Subcutaneous abdominal adipose tissue (tissue), 5 donors: Measurements from ENCODE around the gene EYS.
"Not testable (repeated sequence)": the region's sequence is repeated elsewhere in the genome, so short reads cannot be mapped to it uniquely, and the experiment has no call there.

Experiments used
- H3K27ac ChIP-seq: one replicate; pipeline ENCODE4 v1.7.0; 2013; ENCODE audit warnings: low read depth, mild to moderate bottlenecking, inconsistent platforms, low read length, moderate library complexity
- H3K27me3 ChIP-seq, 5 donors: one replicate each; pipeline ENCODE4 v1.7.0; 2013; ENCODE audit warnings: low read length in 5 of 5, inconsistent platforms in 1 of 5; ENCODE audit not compliant: control insufficient read depth in 5 of 5, insufficient read depth in 4 of 5
- H3K36me3 ChIP-seq, 5 donors: one replicate each; pipeline ENCODE4 v1.7.0; 2013; ENCODE audit warnings: low read length in 5 of 5; ENCODE audit not compliant: control insufficient read depth in 5 of 5, insufficient read depth in 5 of 5
- H3K4me1 ChIP-seq, 5 donors: one replicate each; pipeline ENCODE4 v1.7.0; 2013; ENCODE audit warnings: low read length in 5 of 5, mild to moderate bottlenecking in 3 of 5, moderate library complexity in 1 of 5; ENCODE audit not compliant: control insufficient read depth in 5 of 5, insufficient read depth in 5 of 5
- H3K4me3 ChIP-seq, 5 donors: one replicate each; pipeline ENCODE4 v1.7.0; 2013; ENCODE audit warnings: low read length in 5 of 5, low read depth in 1 of 5
- H3K9ac ChIP-seq, 5 donors: one replicate each; pipeline ENCODE4 v1.7.0; 2013; ENCODE audit warnings: low read length in 5 of 5, mild to moderate bottlenecking in 4 of 5, moderate library complexity in 3 of 5
- H3K9me3 ChIP-seq, 5 donors: one replicate each; pipeline ENCODE4 v1.7.0; 2013; ENCODE audit warnings: low read length in 5 of 5; ENCODE audit not compliant: control insufficient read depth in 5 of 5
- donor health status: healthy.
- donor health status: healthy.
- donor health status: healthy.
- donor health status: healthy.
- donor health status: healthy.

Gene EYS

GRCh38 chr6:63805808-63806572 is 1901.0 kb downstream of the EYS start:
- Histone ChIP-seq H3K36me3 (no peaks in the 10 kb centered on the region), H3K27ac (peak overlapping the region; percentile 82), H3K27me3 (no peaks in the 10 kb centered on the region), H3K9ac (peak overlapping the region in 2 of 5 donors; percentile 46 to 62), H3K4me3 (peak overlapping the region; percentile 2 to 40 (median 28)), H3K4me1 (peaks cover 5 to 28% (median 24%) of the 10 kb centered on the region in 5 donors), H3K9me3 (no peaks in the 10 kb centered on the region)

- Histone ChIP-seq H3K36me3 (no peaks in the 10 kb centered on the region), H3K27ac (peak overlapping the region; percentile 82), H3K4me1 (peaks cover 5 to 28% (median 24%) of the 10 kb centered on the region in 5 donors), H3K27me3 (no peaks in the 10 kb centered on the region), H3K4me3 (peak overlapping the region in 2 of 5 donors; percentile 2 to 40), H3K9ac (no peak overlapping the region), H3K9me3 (no peaks in the 10 kb centered on the region)
These were observed 1901.7 kb downstream of the EYS start for GRCh38 chr6:63805345-63805744.

GRCh38 chr6:63804381-63804956 is 1902.6 kb downstream of the EYS start:
- no peaks in the 10 kb centered on the region for H3K27me3 ChIP-seq
- H3K9me3 ChIP-seq = no peaks in the 10 kb centered on the region
- no peak overlapping the region for H3K27ac ChIP-seq
- H3K4me1 ChIP-seq = peaks cover 5 to 28% (median 24%) of the 10 kb centered on the region in 5 donors
- no peaks in the 10 kb centered on the region for H3K36me3 ChIP-seq
- no peak overlapping the region for H3K4me3 ChIP-seq
- H3K9ac ChIP-seq = no peak overlapping the region

- Histone ChIP-seq H3K27ac (no peak overlapping the region), H3K36me3 (no peaks in the 10 kb centered on the region)
These were observed 1903.7 kb downstream of the EYS start for GRCh38 chr6:63803371-63803770.

GRCh38 chr6:63802606-63803206 is 1904.3 kb downstream of the EYS start:
- Histone ChIP-seq H3K36me3 (no peaks in the 10 kb centered on the region), H3K4me1 (peaks cover 5 to 31% (median 24%) of the 10 kb centered on the region in 5 donors), H3K27me3 (no peaks in the 10 kb centered on the region), H3K4me3 (no peak overlapping the region), H3K27ac (no peak overlapping the region), H3K9ac (no peak overlapping the region), H3K9me3 (no peaks in the 10 kb centered on the region)

More at GRCh38 chr6:63803371-63803770, 1903.7 kb downstream of the EYS start:
- Histone ChIP-seq H3K4me1 (peaks cover 5 to 31% (median 24%) of the 10 kb centered on the region in 5 donors), H3K9me3 (no peaks in the 10 kb centered on the region), H3K9ac (no peak overlapping the region), H3K27me3 (no peaks in the 10 kb centered on the region), H3K4me3 (no peak overlapping the region)

GRCh38 chr6:63800386-63800785 is 1906.6 kb downstream of the EYS start:
- H3K9ac ChIP-seq, H3K9me3 ChIP-seq, H3K36me3 ChIP-seq, H3K4me3 ChIP-seq, H3K27me3 ChIP-seq, H3K27ac ChIP-seq: not testable (repeated sequence)
- peaks cover 2 to 14% (median 8%) of the 10 kb centered on the region in 5 donors for H3K4me1 ChIP-seq

GRCh38 chr6:63799813-63800212 is 1907.2 kb downstream of the EYS start:
- no peak overlapping the region for H3K9ac ChIP-seq
- peaks cover 0 to 8% (median 4%) of the 10 kb centered on the region in 5 donors for H3K4me1 ChIP-seq
- H3K36me3 ChIP-seq = no peaks in the 10 kb centered on the region
- H3K9me3 ChIP-seq = no peaks in the 10 kb centered on the region
- no peak overlapping the region for H3K27ac ChIP-seq
- no peaks in the 10 kb centered on the region for H3K27me3 ChIP-seq
- no peak overlapping the region for H3K4me3 ChIP-seq

- H3K4me3 ChIP-seq = no peak overlapping the region
- H3K9me3 ChIP-seq = no peaks in the 10 kb centered on the region
- H3K27ac ChIP-seq = no peak overlapping the region
- peaks cover 0 to 3% (median under 1%) of the 10 kb centered on the region in 5 donors for H3K4me1 ChIP-seq
- H3K9ac ChIP-seq = no peak overlapping the region
- no peaks in the 10 kb centered on the region for H3K36me3 ChIP-seq
- no peaks in the 10 kb centered on the region for H3K27me3 ChIP-seq
These were observed 1907.7 kb downstream of the EYS start for GRCh38 chr6:63799313-63799712.

GRCh38 chr6:63798378-63798777 is 1908.6 kb downstream of the EYS start:
- peaks cover 0 to 3% (median 0%) of the 10 kb centered on the region in 5 donors for H3K4me1 ChIP-seq
- no peak overlapping the region for H3K27ac ChIP-seq
- H3K27me3 ChIP-seq = no peaks in the 10 kb centered on the region
- no peaks in the 10 kb centered on the region for H3K9me3 ChIP-seq
- H3K9ac ChIP-seq = no peak overlapping the region
- H3K4me3 ChIP-seq = no peak overlapping the region
- no peaks in the 10 kb centered on the region for H3K36me3 ChIP-seq

- Histone ChIP-seq H3K36me3 (no peaks in the 10 kb centered on the region), H3K9ac (no peak overlapping the region), H3K4me3 (no peak overlapping the region), H3K9me3 (no peaks in the 10 kb centered on the region), H3K27me3 (no peaks in the 10 kb centered on the region), H3K4me1 (peaks cover 0 to 3% (median 0%) of the 10 kb centered on the region in 5 donors), H3K27ac (no peak overlapping the region)
These were observed 1909.3 kb downstream of the EYS start for GRCh38 chr6:63797721-63798120.
